ENCODE results near the gene MKNK1. TPM values are rescaled to one million over a fixed set of nuclear protein-coding genes. Genes with fewer than 3 reads are reported as not detected.
"Not testable (repeated sequence)": the region's sequence is repeated elsewhere in the genome, so short reads cannot be mapped to it uniquely, and the experiment has no call there.

MKNK1 gene
- 10 to 100 TPM; 22.1 to 25.0 TPM for total RNA-seq

DNA sequence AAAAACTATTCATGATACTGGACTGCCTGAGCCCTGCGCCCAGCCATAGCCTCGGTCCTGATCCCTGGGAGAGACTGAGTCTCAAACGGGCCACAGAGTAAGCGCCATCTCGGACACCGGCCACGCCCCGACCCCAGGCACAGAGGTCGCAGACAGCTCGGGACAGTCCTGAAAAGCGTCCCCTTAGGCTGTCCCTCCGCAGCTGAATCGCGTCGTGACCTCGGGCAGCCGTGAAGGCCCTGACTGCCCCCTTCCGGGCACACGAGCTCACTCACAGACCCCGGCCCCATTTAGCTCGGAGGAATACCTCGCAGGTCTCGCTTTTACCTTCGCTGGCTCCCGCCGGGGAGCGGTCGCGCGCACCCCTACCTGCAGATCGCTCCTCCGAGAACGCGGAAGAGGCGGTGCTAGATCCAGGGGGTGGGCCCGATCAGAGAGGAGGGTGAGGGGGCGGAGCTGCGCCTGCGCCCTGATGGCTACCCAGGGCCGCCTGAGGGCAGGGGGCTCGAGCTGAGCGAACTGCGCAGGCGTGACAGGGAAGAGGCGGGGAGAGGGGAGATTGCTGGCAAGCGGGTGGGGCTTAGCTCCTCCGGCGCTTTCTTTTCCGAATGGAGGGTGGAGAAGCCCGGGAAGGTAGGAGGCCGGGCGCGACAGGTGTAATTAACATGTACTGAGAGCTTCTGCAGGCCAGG, at the start of gene MKNK1:
Gene MKNK1, minus strand, starts transcription at position 411 of the 692 bp plus-strand sequence. CDS start 20,941 bp downstream, outside the sequence.
- H3K27me3 ChIP-seq, result no peaks in the 10 kb centered on the region
- peaks cover 0 to 62% of the 10 kb centered on the region in 2 donors for H3K4me1 ChIP-seq
- TF ChIP-seq CTCF (IDR thresholded peaks at IDR 0.05), result no peak
- no peaks in the 10 kb centered on the region for H3K9me3 ChIP-seq
- H3K36me3 ChIP-seq, result peaks cover 11% of the 10 kb centered on the region
- peak within 1 kb of the TSS; percentile 82 to 86 for H3K27ac ChIP-seq
- DNase-seq (ENCODE audit: low spot score), result peak; percentile 91
- peak within 1 kb of the TSS; percentile 80 to 85 for H3K4me3 ChIP-seq

- H3K36me3 ChIP-seq, result peaks cover 58% of the 10 kb centered on the region
- TF ChIP-seq CTCF (IDR thresholded peaks at IDR 0.05), result no peak
- no peaks in the 10 kb centered on the region for H3K27me3 ChIP-seq
- H3K9me3 ChIP-seq, result peaks cover 0 to 18% of the 10 kb centered on the region in 2 donors
- H3K27ac ChIP-seq, result peak overlapping the region; percentile 35 to 44
- H3K4me3 ChIP-seq, result no peak overlapping the region
- peaks cover 0 to 14% of the 10 kb centered on the region in 2 donors for H3K4me1 ChIP-seq
- no peak for DNase-seq (ENCODE audit: low spot score)
Observed at GRCh38 chr1:46653405-46653958, 49.4 kb upstream of the MKNK1 start.

DNA sequence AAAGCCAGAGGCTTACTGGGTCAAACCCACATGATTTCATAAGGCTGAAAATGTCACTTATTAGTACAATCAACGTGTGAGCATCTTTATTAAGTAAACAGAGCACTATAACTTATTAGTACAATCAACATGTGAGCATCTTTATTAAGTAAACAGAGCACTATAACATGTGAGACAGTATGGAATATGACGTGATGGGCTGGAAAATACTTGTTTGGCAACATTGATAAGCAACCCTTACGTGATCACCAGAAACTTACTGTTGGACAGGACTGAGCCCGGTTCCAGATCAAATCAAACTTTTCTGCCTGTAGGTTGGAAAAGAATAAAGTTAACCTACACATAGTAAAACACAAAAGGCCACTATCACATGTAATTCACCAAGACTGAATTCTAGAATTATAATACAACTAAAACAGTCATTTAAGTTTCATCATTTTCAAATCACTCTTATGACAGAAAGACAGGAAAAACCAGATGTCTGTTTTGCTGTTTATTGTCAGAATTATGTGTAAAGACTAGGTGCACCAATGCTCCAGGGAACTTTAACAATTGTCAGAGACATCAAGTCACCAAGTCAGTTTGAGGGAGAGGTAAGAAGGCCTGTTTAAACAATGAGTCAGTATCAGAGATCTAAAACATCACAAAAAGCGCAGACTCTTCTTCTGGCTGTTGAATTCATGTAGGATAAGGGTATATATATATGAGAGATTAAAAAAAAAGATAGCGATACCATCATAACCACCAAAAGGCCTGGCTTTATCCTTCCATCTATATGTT, 48.4 kb upstream of the MKNK1 start:
- peak overlapping the region in 1 of 2 donors; percentile 44 for H3K27ac ChIP-seq
- no peak for DNase-seq (ENCODE audit: low spot score)
- H3K9me3 ChIP-seq, result peaks cover 0 to 18% of the 10 kb centered on the region in 2 donors
- H3K4me3 ChIP-seq, result no peak overlapping the region
- peaks cover 59% of the 10 kb centered on the region for H3K36me3 ChIP-seq
- H3K4me1 ChIP-seq, result peaks cover 0 to 14% of the 10 kb centered on the region in 2 donors
- no peaks in the 10 kb centered on the region for H3K27me3 ChIP-seq
- no peak for TF ChIP-seq CTCF (IDR thresholded peaks at IDR 0.05)

GRCh38 chr1:46651152-46651551, 47.1 kb upstream of the MKNK1 start:
- H3K27me3 ChIP-seq; DNase-seq (ENCODE audit: low spot score); H3K4me3 ChIP-seq; H3K27ac ChIP-seq; H3K4me1 ChIP-seq: not testable (repeated sequence)
- peaks cover 0 to 18% of the 10 kb centered on the region in 2 donors for H3K9me3 ChIP-seq
- H3K36me3 ChIP-seq, result peaks cover 53% of the 10 kb centered on the region

- Histone ChIP-seq H3K9me3 (peaks cover 0 to 18% of the 10 kb centered on the region in 2 donors), H3K27ac (no peak overlapping the region), H3K27me3 (no peaks in the 10 kb centered on the region), H3K4me1 (peaks cover 0 to 3% of the 10 kb centered on the region in 2 donors), H3K36me3 (peaks cover 53% of the 10 kb centered on the region), H3K4me3 (no peak overlapping the region)
- no peak for DNase-seq (ENCODE audit: low spot score)
- no peak for TF ChIP-seq CTCF (IDR thresholded peaks at IDR 0.05)
Observed at GRCh38 chr1:46650491-46650890, 46.4 kb upstream of the MKNK1 start.

GRCh38 chr1:46649764-46650163, 45.7 kb upstream of the MKNK1 start:
- no peak for DNase-seq (ENCODE audit: low spot score)
- Histone ChIP-seq H3K27ac (no peak overlapping the region), H3K4me1 (peaks cover 0 to 3% of the 10 kb centered on the region in 2 donors), H3K27me3 (no peaks in the 10 kb centered on the region), H3K4me3 (no peak overlapping the region), H3K36me3 (peaks cover 49% of the 10 kb centered on the region), H3K9me3 (peaks cover 0 to 16% of the 10 kb centered on the region in 2 donors)
- no peak for TF ChIP-seq CTCF (IDR thresholded peaks at IDR 0.05)
